GM18861 (cell line): ENCODE data around the gene DIS3L2.
"Not testable (repeated sequence)": the region's sequence is repeated elsewhere in the genome, so short reads cannot be mapped to it uniquely, and the experiment has no call there.

ENCODE experiments used
- ATAC-seq: cut with Tn5 transposase; IDR thresholded peaks from one replicate; pipeline ENCODE4 v1.9.1; 2021; ENCODE audit not compliant: unreplicated experiment

DIS3L2 gene

DNA sequence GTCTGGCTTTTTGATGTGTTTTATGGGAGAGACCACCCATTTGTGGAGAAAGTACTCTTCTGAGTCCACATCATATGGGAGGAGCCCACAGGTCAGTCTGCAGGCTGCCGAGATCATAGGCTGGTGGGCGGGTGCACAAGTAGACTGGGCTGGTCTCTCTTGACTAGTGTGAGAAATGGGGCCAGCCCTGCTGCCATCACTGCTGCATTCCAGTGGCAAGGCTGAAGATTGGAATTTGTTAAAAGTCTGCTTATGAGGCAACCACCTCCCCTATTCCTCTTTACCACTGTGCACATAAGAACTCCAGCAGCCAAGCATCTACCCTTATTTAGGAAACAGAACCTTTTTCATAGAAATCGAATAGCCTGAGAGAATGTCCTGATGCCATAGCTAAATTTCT, 200.7 kb downstream of the DIS3L2 start:
- ATAC-seq = no peak

- ATAC-seq = no peak
These were observed 208.9 kb downstream of the DIS3L2 start for GRCh38 chr2:232170396-232170795.

GRCh38 chr2:232174662-232175061, 213.1 kb downstream of the DIS3L2 start:
- ATAC-seq = no peak

DNA sequence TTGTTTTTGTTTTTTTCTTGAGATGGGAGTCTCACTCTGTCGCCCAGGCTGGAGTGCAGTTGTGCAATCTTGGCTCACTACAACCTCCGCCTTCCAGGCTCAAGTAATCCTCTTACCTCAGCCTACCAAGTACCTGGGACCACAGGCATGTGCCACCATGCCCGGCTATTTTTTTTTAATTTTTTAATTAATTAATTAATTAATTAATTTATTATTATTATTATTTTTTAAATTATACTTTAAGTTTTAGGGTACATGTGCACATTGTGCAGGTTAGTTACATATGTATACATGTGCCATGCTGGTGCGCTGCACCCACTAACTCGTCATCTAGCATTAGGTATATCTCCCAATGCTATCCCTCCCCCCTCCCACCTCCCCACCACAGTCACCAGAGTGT, 215.1 kb downstream of the DIS3L2 start:
- not testable (repeated sequence) for ATAC-seq

GRCh38 chr2:232183279-232183678, 221.8 kb downstream of the DIS3L2 start:
- ATAC-seq = no peak

- ATAC-seq = no peak
These were observed 222.8 kb downstream of the DIS3L2 start for GRCh38 chr2:232184346-232184745.

- no peak for ATAC-seq
These were observed 229.3 kb downstream of the DIS3L2 start for GRCh38 chr2:232190796-232191195.

DNA sequence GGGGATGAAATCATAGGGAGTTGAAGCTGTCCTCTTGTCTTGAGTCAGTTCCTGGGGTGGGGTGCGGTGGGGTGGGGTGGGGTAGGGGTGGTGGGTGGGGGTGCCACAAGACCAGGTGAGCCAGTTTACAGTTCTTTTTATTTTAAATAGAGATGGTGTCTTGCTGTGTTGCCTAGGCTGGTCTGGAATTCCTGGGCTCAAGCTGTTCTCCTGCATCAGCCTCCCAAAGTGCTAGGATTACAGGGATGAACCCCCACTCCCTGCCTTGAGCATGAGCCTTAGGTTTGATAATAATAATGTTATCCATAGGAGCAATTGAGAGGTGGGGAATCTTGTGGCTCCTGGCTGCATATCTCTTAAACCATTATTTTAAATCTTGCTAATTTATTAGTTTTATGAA, 234.0 kb downstream of the DIS3L2 start:
- ATAC-seq = no peak

- ATAC-seq = no peak
These were observed 235.3 kb downstream of the DIS3L2 start for GRCh38 chr2:232196802-232197201.

- ATAC-seq = no peak
These were observed 238.7 kb downstream of the DIS3L2 start for GRCh38 chr2:232200195-232200594.

GRCh38 chr2:232203166-232203891, 241.8 kb downstream of the DIS3L2 start:
- ATAC-seq = no peak

GRCh38 chr2:232203936-232204335, 242.4 kb downstream of the DIS3L2 start:
- no peak for ATAC-seq

GRCh38 chr2:232204457-232204931, 243.0 kb downstream of the DIS3L2 start:
- ATAC-seq = no peak

GRCh38 chr2:232207174-232207573, 245.7 kb downstream of the DIS3L2 start:
- no peak for ATAC-seq

DNA sequence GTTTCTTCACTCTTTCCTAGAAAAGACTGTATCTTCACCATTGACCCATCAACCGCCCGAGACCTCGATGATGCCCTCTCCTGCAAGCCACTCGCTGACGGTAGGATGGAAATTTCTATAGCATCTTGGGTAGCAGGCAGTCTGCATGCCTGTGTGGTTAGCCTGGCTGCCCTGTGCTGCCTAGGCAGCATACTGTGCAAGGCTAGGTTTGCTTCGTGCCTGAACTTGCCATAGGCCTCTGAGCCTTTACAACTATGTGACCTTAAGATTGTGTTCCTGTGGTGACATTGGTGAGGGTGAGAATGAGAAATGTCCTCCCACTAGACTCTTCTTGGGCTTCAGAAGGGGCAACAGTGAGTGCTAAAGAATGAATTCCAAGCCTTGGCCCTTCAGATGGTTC, 248.8 kb downstream of the DIS3L2 start:
- no peak for ATAC-seq

GRCh38 chr2:232211743-232212686, 250.5 kb downstream of the DIS3L2 start:
- peak; percentile 59 for ATAC-seq

DNA sequence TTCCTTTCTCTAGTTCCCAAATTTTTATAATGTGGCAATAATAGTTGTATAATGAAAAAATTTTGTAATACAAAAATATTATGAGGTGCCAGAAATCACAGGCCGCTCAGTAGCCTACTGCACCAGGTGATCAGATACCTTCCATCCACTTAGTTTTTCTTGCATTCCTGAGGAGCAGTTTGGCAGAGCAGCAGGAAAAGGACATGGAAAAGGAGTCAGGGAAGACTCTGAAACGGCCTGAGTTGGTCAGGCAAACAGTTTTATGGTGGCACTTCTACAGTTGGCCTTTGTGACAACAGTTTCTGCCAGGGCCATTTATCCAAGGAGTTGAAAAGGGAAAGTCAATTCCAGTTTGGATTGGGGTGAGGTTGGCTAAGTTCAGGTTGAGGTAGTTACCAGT, 251.7 kb downstream of the DIS3L2 start:
- no peak for ATAC-seq

DNA sequence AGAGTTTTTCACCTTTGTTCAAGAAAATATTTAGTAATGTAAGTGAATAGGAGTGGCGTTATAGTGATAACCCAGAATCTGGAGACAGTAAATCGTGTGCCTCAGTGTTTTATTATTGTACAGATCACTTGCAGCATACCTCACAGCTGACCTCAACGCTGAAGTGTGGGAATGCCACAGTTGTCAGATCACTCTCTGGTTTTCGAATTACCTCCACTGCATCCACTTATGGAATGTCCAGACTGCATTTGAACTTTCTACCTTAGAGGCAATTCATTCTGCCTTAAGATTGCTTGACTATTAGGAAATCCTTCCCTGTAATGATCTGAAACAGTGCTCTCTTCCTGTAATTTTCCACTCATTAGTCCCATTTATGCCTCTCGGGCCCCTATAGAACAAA, 252.5 kb downstream of the DIS3L2 start:
- no peak for ATAC-seq

DNA sequence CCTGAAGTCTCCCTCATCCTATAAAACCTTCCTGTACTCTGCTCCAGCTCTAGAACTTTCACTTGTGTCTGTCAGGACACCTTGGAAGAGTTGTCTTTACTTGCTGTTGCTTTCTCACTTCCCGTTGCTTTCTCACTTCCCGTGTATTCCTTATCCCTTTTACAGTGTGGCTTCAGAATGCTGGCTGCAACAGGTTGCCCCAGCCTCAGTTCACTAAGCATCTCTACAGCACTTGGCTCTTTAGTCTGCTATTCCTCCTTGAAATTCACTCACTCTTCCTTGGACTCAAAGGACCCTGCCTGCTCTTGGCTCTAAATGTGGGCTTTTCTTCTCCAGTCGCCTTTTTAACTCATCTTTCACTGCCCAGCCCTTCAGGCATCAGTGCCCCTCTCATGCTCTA, 254.5 kb downstream of the DIS3L2 start:
- ATAC-seq = no peak

- ATAC-seq = no peak
These were observed 257.4 kb downstream of the DIS3L2 start for GRCh38 chr2:232218778-232219495.

- no peak for ATAC-seq
These were observed 258.0 kb downstream of the DIS3L2 start for GRCh38 chr2:232219496-232219870.
